Kidney epithelial cell (primary cell): Measurements from ENCODE around the gene NCKAP5. TPM values are rescaled to one million over a fixed set of nuclear protein-coding genes. Genes with fewer than 3 reads are reported as not detected.

Source experiments
- DNase-seq: peaks from one replicate; pipeline ENCODE4 v3.0.0-alpha.2; 2010; ENCODE audit warnings: low read depth
- H3K27me3 ChIP-seq: 2 replicates; pipeline ENCODE4 v1.6.0; 2011; ENCODE audit warnings: low read length; ENCODE audit not compliant: control insufficient read depth, insufficient read depth
- H3K36me3 ChIP-seq: 2 replicates; pipeline ENCODE4 v1.5.1; 2011; ENCODE audit warnings: low read length; ENCODE audit not compliant: control insufficient read depth, insufficient read depth
- H3K4me3 ChIP-seq: 2 replicates; pipeline ENCODE4 v1.5.1; 2011; ENCODE audit warnings: low read depth, mild to moderate bottlenecking, control low read depth, low read length
- CTCF ChIP-seq: IDR thresholded peaks from 2 replicates; pipeline ENCODE4 v1.5.1; 2011; ENCODE audit warnings: mild to moderate bottlenecking, moderate library complexity, low read length, control low read depth, inconsistent platforms; ENCODE audit not compliant: insufficient read depth, poor library complexity, severe bottlenecking
- total RNA-seq: library from RNA; depleted of rRNA; stranded (reverse); fragments of >200 nt; gene quantifications from 2 replicates; pipeline ENCODE4 v1.2.3, GENCODE V29; 2015

The NCKAP5 gene
- total RNA-seq, 1 donor from 2014 or later, result 0.33 TPM

GRCh38 chr2:133518700-133519344, 49.4 kb downstream of the NCKAP5 start:
- Histone ChIP-seq H3K27me3 (no peaks in the 10 kb centered on the region), H3K36me3 (no peaks in the 10 kb centered on the region), H3K4me3 (no peak overlapping the region)
- TF ChIP-seq CTCF, result no peak
- no peak for DNase-seq

GRCh38 chr2:133517876-133518275, 50.4 kb downstream of the NCKAP5 start:
- H3K27me3 ChIP-seq, result no peaks in the 10 kb centered on the region
- no peaks in the 10 kb centered on the region for H3K36me3 ChIP-seq
- no peak for DNase-seq
- no peak overlapping the region for H3K4me3 ChIP-seq
- no peak for TF ChIP-seq CTCF

- no peak for DNase-seq
- no peak for TF ChIP-seq CTCF
- no peak overlapping the region for H3K4me3 ChIP-seq
- H3K36me3 ChIP-seq, result no peaks in the 10 kb centered on the region
- no peaks in the 10 kb centered on the region for H3K27me3 ChIP-seq
Measured at GRCh38 chr2:133516405-133517026, 51.7 kb downstream of the NCKAP5 start.

- TF ChIP-seq CTCF, result no peak
- no peaks in the 10 kb centered on the region for H3K36me3 ChIP-seq
- no peak overlapping the region for H3K4me3 ChIP-seq
- DNase-seq, result no peak
- H3K27me3 ChIP-seq, result no peaks in the 10 kb centered on the region
Measured at GRCh38 chr2:133515271-133515670, 53.0 kb downstream of the NCKAP5 start.

- Histone ChIP-seq H3K27me3 (no peaks in the 10 kb centered on the region), H3K36me3 (no peaks in the 10 kb centered on the region), H3K4me3 (no peak overlapping the region)
- no peak for DNase-seq
- no peak for TF ChIP-seq CTCF
Measured at GRCh38 chr2:133513893-133514292, 54.4 kb downstream of the NCKAP5 start.

- Histone ChIP-seq H3K27me3 (no peaks in the 10 kb centered on the region), H3K4me3 (no peak overlapping the region), H3K36me3 (no peaks in the 10 kb centered on the region)
- TF ChIP-seq CTCF, result no peak
- no peak for DNase-seq
Measured at GRCh38 chr2:133512121-133512520, 56.1 kb downstream of the NCKAP5 start.
